CD4-positive, alpha-beta T cell treated with Interleukin-10 for 1 hour (primary cell): ENCODE measurements around the gene KCNQ1.

ENCODE experiments used
- DNase-seq: peaks from one replicate; pipeline ENCODE4 v3.0.0-alpha.2; 2020

KCNQ1 gene

GRCh38 chr11:2674658-2675131, 229.9 kb downstream of the KCNQ1 start:
- DNase-seq: no peak

DNA sequence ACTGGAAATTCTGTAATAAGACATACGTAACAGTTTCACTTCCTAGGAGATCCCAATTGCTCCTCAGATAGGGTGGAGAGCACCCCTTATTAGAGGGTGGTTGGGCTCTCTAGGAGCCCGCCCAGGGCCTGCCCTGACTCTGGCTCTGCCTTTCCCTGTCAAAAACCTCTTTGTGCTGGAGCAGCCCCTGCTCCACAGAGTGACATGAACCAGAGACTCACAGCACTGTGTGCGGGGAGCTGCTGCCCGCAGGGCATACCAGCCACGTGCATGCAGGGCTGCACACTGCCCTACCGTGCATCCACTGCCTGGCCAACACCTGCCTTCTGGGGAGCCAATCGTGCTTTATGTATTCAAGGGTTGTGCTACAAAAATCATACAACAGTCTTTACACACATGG, 230.7 kb downstream of the KCNQ1 start:
- no peak for DNase-seq

DNA sequence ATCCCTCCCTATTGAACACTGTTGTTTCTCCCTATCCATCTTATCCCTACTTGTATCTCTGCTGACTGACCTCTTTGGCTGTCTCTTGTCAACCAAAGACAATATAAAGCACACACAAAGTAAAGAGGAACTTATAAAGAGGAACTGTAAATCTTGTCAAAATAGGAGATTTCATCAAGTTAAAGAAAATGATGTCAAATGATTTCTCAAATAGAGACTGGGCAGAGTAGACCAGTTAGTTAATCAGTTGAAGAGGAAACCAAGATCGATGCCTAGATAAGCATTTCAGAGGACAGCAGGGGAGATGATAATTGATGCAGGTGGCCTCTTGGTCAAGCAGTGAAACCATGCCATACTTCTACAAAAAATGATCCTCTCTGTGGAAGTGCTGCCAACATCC, 232.3 kb downstream of the KCNQ1 start:
- DNase-seq: no peak

DNA sequence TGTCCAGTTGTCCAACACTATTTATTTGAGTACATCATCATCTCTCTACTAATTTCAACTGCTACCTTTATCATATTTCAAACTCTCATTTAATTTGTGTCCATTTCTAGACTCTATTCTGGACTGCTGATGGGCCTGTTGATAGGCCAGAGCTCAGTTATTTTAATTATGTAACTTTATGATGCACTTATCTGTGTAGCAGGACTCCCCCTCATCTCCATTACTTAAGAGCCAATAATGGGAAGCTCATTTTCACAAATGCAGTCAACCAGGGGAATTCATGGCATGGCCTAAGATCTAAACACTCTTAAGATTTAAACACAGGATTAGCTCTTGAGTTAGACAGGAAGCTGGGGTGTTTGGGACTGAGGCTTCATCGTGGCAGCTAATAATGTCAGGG, 233.6 kb downstream of the KCNQ1 start:
- no peak for DNase-seq

- no peak for DNase-seq
Measured at GRCh38 chr11:2679011-2679676, 234.3 kb downstream of the KCNQ1 start.

- no peak for DNase-seq
Measured at GRCh38 chr11:2681408-2682145, 236.8 kb downstream of the KCNQ1 start.

DNA sequence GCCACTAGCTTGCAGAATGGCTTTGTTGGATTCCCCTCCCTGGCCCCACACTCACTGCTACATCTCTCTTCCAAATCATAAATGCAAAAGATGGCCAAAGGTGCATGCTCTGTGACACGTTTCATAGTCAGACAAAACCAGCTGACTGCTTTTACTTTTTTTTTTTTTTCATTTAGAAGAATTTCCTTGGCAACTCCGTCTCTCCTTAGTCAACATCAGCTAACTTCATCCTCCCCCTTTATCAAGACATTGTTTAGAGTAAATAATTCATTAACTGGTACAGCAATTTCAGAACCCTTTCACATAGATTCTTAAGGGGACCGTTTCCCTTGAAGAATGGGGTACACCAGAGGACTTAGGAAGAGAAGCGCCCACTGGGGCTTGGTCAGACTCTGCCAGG, 239.0 kb downstream of the KCNQ1 start:
- DNase-seq: no peak

DNA sequence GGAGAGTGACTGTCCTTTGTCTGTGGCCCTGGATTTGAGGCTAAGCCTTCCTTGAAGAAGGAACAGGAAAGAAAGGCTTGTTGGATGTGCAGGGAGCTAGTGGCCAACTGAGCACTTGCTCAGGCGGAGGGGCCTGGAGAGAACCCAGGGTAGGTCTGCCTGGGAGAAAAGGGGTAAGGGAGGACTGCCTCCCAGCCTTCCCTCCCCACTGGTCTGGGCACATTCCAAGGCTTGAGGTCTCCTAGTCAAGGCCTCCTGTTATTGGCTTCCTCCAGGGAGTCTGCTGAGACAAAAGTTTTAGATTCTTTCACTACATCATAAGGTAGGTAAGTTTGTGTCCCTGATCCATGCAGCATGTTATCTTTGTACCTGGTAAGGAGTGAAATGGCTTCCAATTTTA, 239.8 kb downstream of the KCNQ1 start:
- no peak for DNase-seq

GRCh38 chr11:2685051-2685450, 240.2 kb downstream of the KCNQ1 start:
- no peak for DNase-seq

- DNase-seq: no peak
Measured at GRCh38 chr11:2685566-2686359, 241.0 kb downstream of the KCNQ1 start.

- no peak for DNase-seq
Measured at GRCh38 chr11:2686360-2687222, 241.8 kb downstream of the KCNQ1 start.

DNA sequence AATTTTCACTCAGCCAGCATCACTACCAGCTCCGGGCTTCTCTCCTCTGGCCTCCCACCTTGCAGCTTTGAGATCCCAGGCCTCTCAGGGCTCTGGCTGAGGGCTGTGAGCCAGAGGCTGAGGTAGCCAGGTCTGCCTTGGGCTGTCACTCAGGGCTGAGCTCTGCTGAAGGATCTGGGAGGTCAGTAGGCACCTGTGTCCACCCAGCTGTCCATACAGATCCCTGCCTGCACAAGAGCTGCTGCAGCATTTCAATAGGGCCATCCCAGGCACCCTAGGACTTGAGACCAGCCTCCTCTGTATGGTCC, 242.4 kb downstream of the KCNQ1 start:
- DNase-seq: no peak

GRCh38 chr11:2687782-2688191, 243.0 kb downstream of the KCNQ1 start:
- DNase-seq: no peak

GRCh38 chr11:2688381-2689231, 243.8 kb downstream of the KCNQ1 start:
- DNase-seq: no peak

DNA sequence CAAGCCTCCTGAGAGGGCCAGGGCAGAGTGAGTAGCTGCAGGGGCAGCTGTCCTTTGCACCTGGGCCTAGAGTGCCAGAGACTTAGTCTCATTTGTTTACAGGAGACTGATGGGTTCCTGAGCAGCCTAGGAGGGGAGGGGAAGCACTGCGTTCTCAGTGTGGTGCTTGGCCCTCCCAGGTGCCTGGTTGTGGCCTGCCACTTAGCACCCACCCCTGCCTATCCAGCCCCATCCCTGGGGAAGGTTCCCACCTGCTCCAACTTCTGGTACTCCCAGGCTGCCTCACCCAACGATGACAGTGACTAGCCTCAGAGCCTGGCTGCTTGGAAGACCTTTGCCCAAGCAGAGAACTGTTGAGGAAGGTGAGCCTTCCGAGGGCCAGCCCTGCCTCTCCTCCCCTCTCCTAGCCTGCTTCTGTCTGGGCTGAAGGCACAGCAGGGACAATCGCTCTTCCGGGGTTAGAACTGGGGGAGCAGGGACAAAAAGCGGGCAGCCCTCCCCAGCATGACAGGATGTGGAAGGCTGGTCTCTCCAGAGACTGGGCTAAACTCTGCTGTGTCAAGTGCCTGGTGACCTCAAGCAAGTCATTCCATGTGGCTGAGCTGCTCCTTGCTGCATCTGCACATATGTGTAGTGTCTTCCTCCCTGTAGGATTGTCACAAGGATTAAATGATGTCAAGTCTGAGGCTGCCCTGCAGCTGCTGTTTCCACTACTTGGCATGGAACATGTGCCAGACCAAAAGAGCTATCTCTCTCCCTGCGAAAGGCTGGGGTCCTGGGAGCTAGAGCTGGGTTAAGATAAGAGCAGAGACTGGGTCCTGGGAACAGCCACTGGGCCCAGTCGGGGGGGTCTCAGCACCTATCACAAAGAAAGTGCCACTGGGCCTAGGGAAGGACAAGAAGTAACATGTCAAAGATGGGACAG, 245.1 kb downstream of the KCNQ1 start:
- no peak for DNase-seq

GRCh38 chr11:2690596-2691354, 246.0 kb downstream of the KCNQ1 start:
- no peak for DNase-seq

- DNase-seq: no peak
Measured at GRCh38 chr11:2691355-2691761, 246.6 kb downstream of the KCNQ1 start.

- no peak for DNase-seq
Measured at GRCh38 chr11:2691991-2692875, 247.4 kb downstream of the KCNQ1 start.
